ENCODE data around the gene RUFY3. TPM values are rescaled to one million over a fixed set of nuclear protein-coding genes. Genes with fewer than 3 reads are reported as not detected.

RUFY3 gene
- total and polyA plus RNA-seq, 12 donors, result 41.8 to 141 (median 85.4) TPM

DNA sequence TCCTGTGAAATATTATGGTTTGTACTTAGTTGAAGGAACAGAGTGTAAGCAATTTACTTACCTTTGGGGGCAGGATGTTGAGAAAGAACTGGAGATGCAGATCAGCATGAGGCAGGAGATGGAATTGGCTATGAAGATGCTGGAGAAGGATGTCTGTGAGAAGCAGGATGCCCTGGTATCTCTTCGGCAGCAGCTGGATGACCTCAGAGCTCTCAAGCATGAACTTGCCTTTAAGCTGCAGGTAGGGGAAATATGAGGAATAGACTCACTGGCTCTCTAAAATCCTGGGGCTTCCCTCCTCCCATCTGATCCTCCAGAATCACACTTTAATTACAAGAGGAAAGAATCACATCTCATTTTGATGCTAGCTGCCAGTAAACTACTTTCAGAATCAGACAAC is 67.0 kb downstream of the RUFY3 start:
- no peak overlapping the region for H3K4me3 ChIP-seq
- 85 to 100% (median 94%) methylated on average over 1 of the region's 1 CpG for WGBS, 4 donors
- H3K4me1 ChIP-seq (replicated peaks in 1 of 2), result peaks cover 0 to 4% of the 10 kb centered on the region in 2 donors
- no peaks in the 10 kb centered on the region for H3K9me3 ChIP-seq (replicated peaks in 1 of 3)
- H3K27me3 ChIP-seq, result no peaks in the 10 kb centered on the region
- H3K36me3 ChIP-seq (replicated peaks in 1 of 2), result peaks cover 0 to 83% of the 10 kb centered on the region in 2 donors
- no peak for DNase-seq
- intact Hi-C loops (cut with DNase I), result no loop called here
- TF ChIP-seq, protein P1, sequence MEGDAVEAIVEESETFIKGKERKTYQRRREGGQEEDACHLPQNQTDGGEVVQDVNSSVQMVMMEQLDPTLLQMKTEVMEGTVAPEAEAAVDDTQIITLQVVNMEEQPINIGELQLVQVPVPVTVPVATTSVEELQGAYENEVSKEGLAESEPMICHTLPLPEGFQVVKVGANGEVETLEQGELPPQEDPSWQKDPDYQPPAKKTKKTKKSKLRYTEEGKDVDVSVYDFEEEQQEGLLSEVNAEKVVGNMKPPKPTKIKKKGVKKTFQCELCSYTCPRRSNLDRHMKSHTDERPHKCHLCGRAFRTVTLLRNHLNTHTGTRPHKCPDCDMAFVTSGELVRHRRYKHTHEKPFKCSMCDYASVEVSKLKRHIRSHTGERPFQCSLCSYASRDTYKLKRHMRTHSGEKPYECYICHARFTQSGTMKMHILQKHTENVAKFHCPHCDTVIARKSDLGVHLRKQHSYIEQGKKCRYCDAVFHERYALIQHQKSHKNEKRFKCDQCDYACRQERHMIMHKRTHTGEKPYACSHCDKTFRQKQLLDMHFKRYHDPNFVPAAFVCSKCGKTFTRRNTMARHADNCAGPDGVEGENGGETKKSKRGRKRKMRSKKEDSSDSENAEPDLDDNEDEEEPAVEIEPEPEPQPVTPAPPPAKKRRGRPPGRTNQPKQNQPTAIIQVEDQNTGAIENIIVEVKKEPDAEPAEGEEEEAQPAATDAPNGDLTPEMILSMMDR (IDR thresholded peaks at IDR 0.05), result no peak
- TF ChIP-seq POLR2A (IDR thresholded peaks at IDR 0.05), result no peak
- no peak overlapping the region for H3K27ac ChIP-seq

DNA sequence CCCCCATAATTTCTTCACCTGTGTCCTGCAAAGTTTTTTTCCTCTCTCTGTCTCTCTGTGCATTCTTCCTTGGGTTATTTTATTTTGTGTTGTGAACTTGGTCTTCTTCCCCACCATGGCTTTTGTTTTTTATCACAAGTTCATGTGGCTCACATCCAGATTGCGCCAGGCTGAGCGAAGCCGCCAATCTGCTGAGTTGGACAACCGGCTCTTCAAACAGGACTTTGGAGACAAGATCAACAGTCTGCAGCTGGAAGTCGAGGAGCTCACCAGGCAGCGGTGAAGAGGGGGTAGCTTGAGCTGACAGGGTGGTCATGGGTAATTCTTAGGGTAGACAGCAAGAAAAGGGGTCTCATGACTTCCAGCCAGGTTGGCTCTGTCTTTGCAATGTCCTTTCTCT is 71.9 kb downstream of the RUFY3 start:
- H3K27ac ChIP-seq, result no peak overlapping the region
- no peaks in the 10 kb centered on the region for H3K9me3 ChIP-seq (replicated peaks in 1 of 3)
- H3K4me3 ChIP-seq, result no peak overlapping the region
- intact Hi-C loops (cut with DNase I), result no loop called here
- H3K4me1 ChIP-seq (replicated peaks in 1 of 2), result peaks cover 0 to 4% of the 10 kb centered on the region in 2 donors
- H3K36me3 ChIP-seq (replicated peaks in 1 of 2), result peaks cover 0 to 85% of the 10 kb centered on the region in 2 donors
- no peaks in the 10 kb centered on the region for H3K27me3 ChIP-seq
- WGBS, 4 donors, result 95 to 98% (median 97%) methylated on average over 6 of the region's 6 CpGs
- TF ChIP-seq, protein P1 (IDR thresholded peaks at IDR 0.05), result no peak
- no peak for TF ChIP-seq POLR2A (IDR thresholded peaks at IDR 0.05)
- no peak for DNase-seq

DNA sequence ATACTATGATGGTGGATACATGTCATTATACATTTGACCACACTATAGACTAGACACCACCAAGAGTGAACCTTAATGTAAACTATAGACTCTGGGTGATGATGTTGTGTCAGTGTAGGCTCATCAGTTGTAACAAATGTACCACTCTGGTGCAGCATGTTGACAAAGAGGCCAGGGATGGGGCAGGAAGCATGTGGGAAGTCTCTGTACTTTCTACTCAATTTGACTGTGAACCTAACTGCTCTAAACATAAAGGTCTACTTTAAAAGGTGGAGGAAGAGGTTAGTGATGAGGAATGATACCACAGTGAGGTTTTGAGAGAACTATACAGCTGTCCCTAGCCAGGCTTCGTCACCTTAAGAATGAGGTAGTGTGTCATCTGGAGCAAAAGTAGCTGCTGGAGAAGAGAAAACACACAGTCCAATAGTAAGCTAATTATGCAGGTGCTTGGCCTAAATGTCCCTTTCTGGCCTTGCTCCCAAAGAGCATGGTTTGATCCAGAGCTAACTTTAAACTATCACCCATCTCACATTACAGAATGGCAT is 79.6 kb downstream of the RUFY3 start:
- H3K27me3 ChIP-seq, result no peaks in the 10 kb centered on the region
- H3K4me3 ChIP-seq, result no peak overlapping the region
- no peaks in the 10 kb centered on the region for H3K4me1 ChIP-seq (replicated peaks in 1 of 2)
- no peak for DNase-seq
- TF ChIP-seq, protein P1 (IDR thresholded peaks at IDR 0.05), result no peak
- TF ChIP-seq POLR2A (IDR thresholded peaks at IDR 0.05), result no peak
- WGBS, 4 donors, result 80 to 98% (median 94%) methylated on average over 1 of the region's 1 CpG
- no peak overlapping the region for H3K27ac ChIP-seq
- peaks cover 0 to 36% of the 10 kb centered on the region in 2 donors for H3K36me3 ChIP-seq (replicated peaks in 1 of 2)
- intact Hi-C loops (cut with DNase I), result no loop called here
- no peaks in the 10 kb centered on the region for H3K9me3 ChIP-seq (replicated peaks in 1 of 3)

DNA sequence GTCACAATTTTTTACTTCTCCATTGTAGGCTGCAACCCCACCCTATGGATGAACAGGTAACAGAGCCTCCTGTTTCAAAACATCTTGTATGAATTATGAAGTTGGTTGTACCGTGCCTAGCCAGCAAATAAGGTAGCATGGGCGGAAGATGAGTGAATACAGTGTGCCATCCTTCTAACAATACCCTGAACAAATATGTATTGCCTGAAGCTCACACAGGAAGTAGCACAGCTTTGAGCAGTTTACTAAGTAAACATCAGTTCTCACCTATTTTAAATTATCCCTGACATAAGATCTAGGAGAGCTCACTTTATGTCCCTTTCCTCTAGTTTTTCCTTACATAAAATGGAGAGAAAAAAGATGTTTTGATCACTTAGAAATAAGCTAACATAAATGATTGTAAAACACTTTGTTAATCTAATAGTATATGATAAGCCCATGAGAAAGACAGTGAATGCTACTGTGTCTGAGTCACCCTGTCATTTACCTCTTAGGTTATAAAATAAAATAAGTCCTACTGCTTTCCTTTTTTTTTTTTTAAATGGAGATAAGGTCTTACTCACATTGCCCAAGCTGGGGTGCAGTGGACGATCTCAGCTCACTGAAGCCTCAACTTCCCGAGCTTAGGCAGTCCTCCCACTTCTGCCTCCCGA is 81.3 kb downstream of the RUFY3 start:
- no peak for DNase-seq
- no peak for TF ChIP-seq POLR2A (IDR thresholded peaks at IDR 0.05)
- TF ChIP-seq, protein P1 (IDR thresholded peaks at IDR 0.05), result no peak
- intact Hi-C loops (cut with DNase I), result no loop called here
- peaks cover 0 to 26% of the 10 kb centered on the region in 2 donors for H3K36me3 ChIP-seq (replicated peaks in 1 of 2)
- no peaks in the 10 kb centered on the region for H3K4me1 ChIP-seq (replicated peaks in 1 of 2)
- no peak overlapping the region for H3K4me3 ChIP-seq
- no peak overlapping the region for H3K27ac ChIP-seq
- no peaks in the 10 kb centered on the region for H3K27me3 ChIP-seq
- no peaks in the 10 kb centered on the region for H3K9me3 ChIP-seq (replicated peaks in 1 of 3)
- WGBS, 4 donors, result 75 to 89% (median 82%) methylated on average over 5 of the region's 5 CpGs

Measured in adrenal gland (tissue), 12 donors.